ENCODE measurements around the gene ATG101.

DNA sequence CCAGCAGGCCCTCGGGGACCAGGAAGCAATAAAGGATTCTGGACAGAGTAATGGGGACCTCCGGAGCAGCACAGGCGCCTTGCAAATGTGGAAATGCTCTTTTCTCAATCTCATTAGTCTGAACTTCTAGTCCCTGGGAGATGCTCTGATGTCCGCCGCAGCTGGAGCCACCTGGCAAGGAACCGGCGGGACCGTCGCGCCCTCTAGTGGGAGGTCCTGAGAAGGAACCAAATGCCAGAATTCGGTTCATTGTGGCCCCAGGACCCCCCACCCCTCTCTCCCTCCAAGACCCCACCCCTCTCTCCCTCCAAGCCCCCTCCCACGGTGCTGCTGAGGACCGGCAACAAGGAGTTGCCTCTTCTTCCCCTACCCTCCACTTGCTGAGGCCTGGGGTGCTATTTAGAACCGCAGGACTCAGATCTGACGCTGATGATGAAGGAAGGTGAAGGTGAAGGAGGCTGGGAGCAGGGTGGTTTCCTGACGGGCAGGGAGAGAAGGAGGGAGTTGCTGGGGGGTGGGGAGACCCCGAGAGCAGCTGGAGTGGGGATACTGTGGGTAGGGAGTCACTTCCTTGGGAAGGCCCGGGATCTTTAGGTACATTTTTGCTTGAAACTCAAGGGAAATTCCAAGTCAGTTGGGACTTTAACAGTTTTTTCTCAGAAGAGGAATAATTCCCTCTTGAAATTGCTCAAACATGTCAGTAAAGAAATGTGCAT lies 52.2 kb downstream of the ATG101 start:
- TF ChIP-seq, protein P1, sequence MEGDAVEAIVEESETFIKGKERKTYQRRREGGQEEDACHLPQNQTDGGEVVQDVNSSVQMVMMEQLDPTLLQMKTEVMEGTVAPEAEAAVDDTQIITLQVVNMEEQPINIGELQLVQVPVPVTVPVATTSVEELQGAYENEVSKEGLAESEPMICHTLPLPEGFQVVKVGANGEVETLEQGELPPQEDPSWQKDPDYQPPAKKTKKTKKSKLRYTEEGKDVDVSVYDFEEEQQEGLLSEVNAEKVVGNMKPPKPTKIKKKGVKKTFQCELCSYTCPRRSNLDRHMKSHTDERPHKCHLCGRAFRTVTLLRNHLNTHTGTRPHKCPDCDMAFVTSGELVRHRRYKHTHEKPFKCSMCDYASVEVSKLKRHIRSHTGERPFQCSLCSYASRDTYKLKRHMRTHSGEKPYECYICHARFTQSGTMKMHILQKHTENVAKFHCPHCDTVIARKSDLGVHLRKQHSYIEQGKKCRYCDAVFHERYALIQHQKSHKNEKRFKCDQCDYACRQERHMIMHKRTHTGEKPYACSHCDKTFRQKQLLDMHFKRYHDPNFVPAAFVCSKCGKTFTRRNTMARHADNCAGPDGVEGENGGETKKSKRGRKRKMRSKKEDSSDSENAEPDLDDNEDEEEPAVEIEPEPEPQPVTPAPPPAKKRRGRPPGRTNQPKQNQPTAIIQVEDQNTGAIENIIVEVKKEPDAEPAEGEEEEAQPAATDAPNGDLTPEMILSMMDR (IDR thresholded peaks at IDR 0.05), result peak in 1 of 2 donors; percentile 78
- TF ChIP-seq POLR2AphosphoS5 (IDR thresholded peaks at IDR 0.05) (no peak), POLR2A (IDR thresholded peaks at IDR 0.05) (no peak)

Data from suprapubic skin (tissue), 4 donors.